RWPE2 (cell line): Measurements from ENCODE around the gene BTBD9.
A peak's percentile ranks its signal among the peaks of the same experiment; 100 is the strongest.

Experiments used
- ATAC-seq: fragments of 200-7000 bp; cut with Tn5 transposase; 3 replicates; pipeline ENCODE4 v1.9.1; 2021; ENCODE audit warnings: low read depth
- DNase-seq: peaks from one replicate; pipeline ENCODE4 v3.0.0-alpha.2; 2020; ENCODE audit warnings: low spot score
- H3K27ac ChIP-seq: fragments of 450-650 bp; 2 replicates; pipeline ENCODE4 v1.5.1; 2017; ENCODE audit warnings: mild to moderate bottlenecking; ENCODE audit not compliant: poor library complexity, severe bottlenecking
- H3K27me3 ChIP-seq: fragments of 250-450 bp; sonication (Bioruptor Pico); 2 replicates; pipeline ENCODE4 v1.5.1; 2021; ENCODE audit warnings: mild to moderate bottlenecking, moderate library complexity; ENCODE audit not compliant: insufficient read depth, poor library complexity, severe bottlenecking
- H3K36me3 ChIP-seq: fragments of 250-450 bp; sonication (Bioruptor Pico); 2 replicates; pipeline ENCODE4 v1.5.1; 2020; ENCODE audit warnings: low read depth, mild to moderate bottlenecking, moderate library complexity
- H3K4me1 ChIP-seq: fragments of 250-450 bp; sonication (Bioruptor Pico); 2 replicates; pipeline ENCODE4 v1.5.1; 2021; ENCODE audit warnings: mild to moderate bottlenecking, moderate library complexity; ENCODE audit not compliant: insufficient read depth, poor library complexity, severe bottlenecking
- H3K4me3 ChIP-seq: fragments of 250-450 bp; sonication (Bioruptor Pico); 2 replicates; pipeline ENCODE4 v1.5.1; 2021; ENCODE audit warnings: mild to moderate bottlenecking, moderate library complexity; ENCODE audit not compliant: severe bottlenecking
- H3K9me3 ChIP-seq: fragments of 250-450 bp; sonication (Bioruptor Pico); 2 replicates; pipeline ENCODE4 v1.5.1; 2021; ENCODE audit warnings: mild to moderate bottlenecking, moderate library complexity; ENCODE audit not compliant: severe bottlenecking
- CTCF ChIP-seq: fragments of 450-650 bp; IDR thresholded peaks from one replicate; pipeline ENCODE4 v1.5.1; 2017; ENCODE audit warnings: mild to moderate bottlenecking, moderate library complexity; ENCODE audit not compliant: poor library complexity, severe bottlenecking

BTBD9 gene

GRCh38 chr6:38502423-38502822, 137.3 kb downstream of the BTBD9 start:
- no peaks in the 10 kb centered on the region for H3K4me1 ChIP-seq
- H3K4me3 ChIP-seq, result no peak overlapping the region
- H3K27me3 ChIP-seq, result no peaks in the 10 kb centered on the region
- H3K9me3 ChIP-seq, result no peaks in the 10 kb centered on the region
- H3K27ac ChIP-seq, result no peak overlapping the region
- no peak for DNase-seq
- no peaks in the 10 kb centered on the region for H3K36me3 ChIP-seq
- TF ChIP-seq CTCF, result no peak
- ATAC-seq, result no peak

GRCh38 chr6:38501931-38502330, 137.8 kb downstream of the BTBD9 start:
- Histone ChIP-seq H3K9me3 (no peaks in the 10 kb centered on the region), H3K4me1 (no peaks in the 10 kb centered on the region), H3K27me3 (no peaks in the 10 kb centered on the region), H3K27ac (no peak overlapping the region), H3K36me3 (no peaks in the 10 kb centered on the region), H3K4me3 (no peak overlapping the region)
- ATAC-seq, result no peak
- TF ChIP-seq CTCF, result no peak
- DNase-seq, result no peak

GRCh38 chr6:38499529-38500096, 140.1 kb downstream of the BTBD9 start:
- ATAC-seq (peak; percentile 82; the same call in 2 of the 3 replicates), DNase-seq (no peak)
- Histone ChIP-seq H3K27me3 (no peaks in the 10 kb centered on the region), H3K4me3 (no peak overlapping the region), H3K27ac (no peak overlapping the region), H3K36me3 (no peaks in the 10 kb centered on the region), H3K4me1 (no peaks in the 10 kb centered on the region), H3K9me3 (no peaks in the 10 kb centered on the region)
- no peak for TF ChIP-seq CTCF

GRCh38 chr6:38498805-38499445, 140.8 kb downstream of the BTBD9 start:
- H3K4me1 ChIP-seq, result no peaks in the 10 kb centered on the region
- no peak for DNase-seq
- TF ChIP-seq CTCF, result no peak
- no peaks in the 10 kb centered on the region for H3K27me3 ChIP-seq
- H3K27ac ChIP-seq, result no peak overlapping the region
- no peaks in the 10 kb centered on the region for H3K9me3 ChIP-seq
- H3K36me3 ChIP-seq, result no peaks in the 10 kb centered on the region
- no peak overlapping the region for H3K4me3 ChIP-seq
- no peak for ATAC-seq

GRCh38 chr6:38498085-38498484, 141.6 kb downstream of the BTBD9 start:
- Histone ChIP-seq H3K4me1 (no peaks in the 10 kb centered on the region), H3K27me3 (no peaks in the 10 kb centered on the region), H3K27ac (no peak overlapping the region), H3K36me3 (no peaks in the 10 kb centered on the region), H3K9me3 (no peaks in the 10 kb centered on the region), H3K4me3 (no peak overlapping the region)
- no peak for DNase-seq
- TF ChIP-seq CTCF, result no peak
- peak; percentile 53; the same call in 1 of the 3 replicates for ATAC-seq
